GM19351 (cell line): ENCODE data around the gene ARHGAP15.
"Not testable (repeated sequence)": the region's sequence is repeated elsewhere in the genome, so short reads cannot be mapped to it uniquely, and the experiment has no call there.

Experiments used
- ATAC-seq: cut with Tn5 transposase; IDR thresholded peaks from one replicate; pipeline ENCODE4 v1.9.1; 2021; ENCODE audit warnings: mild to moderate bottlenecking, moderate library complexity; ENCODE audit not compliant: unreplicated experiment

ARHGAP15 gene

GRCh38 chr2:143128681-143129580 is at the start of gene ARHGAP15:
Gene ARHGAP15 (plus strand): TSS chr2:143129419.
- peak; percentile 85 for ATAC-seq

- ATAC-seq, result no peak
These were observed 47.6 kb upstream of the ARHGAP15 start for GRCh38 chr2:143081616-143082015.

GRCh38 chr2:143083636-143084035 is 45.6 kb upstream of the ARHGAP15 start:
- ATAC-seq, result peak; percentile 49

- ATAC-seq, result no peak
These were observed 44.8 kb upstream of the ARHGAP15 start for GRCh38 chr2:143084462-143084861.

GRCh38 chr2:143085125-143085784 is 44.0 kb upstream of the ARHGAP15 start:
- peak; percentile 72 for ATAC-seq

GRCh38 chr2:143087033-143087432 is 42.2 kb upstream of the ARHGAP15 start:
- no peak for ATAC-seq

GRCh38 chr2:143088388-143088787 is 40.8 kb upstream of the ARHGAP15 start:
- ATAC-seq, result no peak

GRCh38 chr2:143089520-143089919 is 39.7 kb upstream of the ARHGAP15 start:
- ATAC-seq, result not testable (repeated sequence)

GRCh38 chr2:143110758-143111428 is 18.3 kb upstream of the ARHGAP15 start:
- ATAC-seq, result peak; percentile 93

- ATAC-seq, result no peak
These were observed 12.0 kb upstream of the ARHGAP15 start for GRCh38 chr2:143117225-143117624.

GRCh38 chr2:143121079-143121478 is 8.1 kb upstream of the ARHGAP15 start:
- ATAC-seq, result peak; percentile 85

GRCh38 chr2:143121957-143122356 is 7.3 kb upstream of the ARHGAP15 start:
- ATAC-seq, result no peak

GRCh38 chr2:143123911-143124310 is 5.3 kb upstream of the ARHGAP15 start:
- ATAC-seq, result no peak

- no peak for ATAC-seq
These were observed 4.8 kb upstream of the ARHGAP15 start for GRCh38 chr2:143124445-143124844.

- no peak for ATAC-seq
These were observed 3.5 kb upstream of the ARHGAP15 start for GRCh38 chr2:143125717-143126116.

GRCh38 chr2:143132355-143132754 is 3.1 kb downstream of the ARHGAP15 start:
- peak; percentile 29 for ATAC-seq

- ATAC-seq, result no peak
These were observed 4.6 kb downstream of the ARHGAP15 start for GRCh38 chr2:143133783-143134182.

- ATAC-seq, result no peak
These were observed 9.1 kb downstream of the ARHGAP15 start for GRCh38 chr2:143138292-143138691.

- ATAC-seq, result peak; percentile 35
These were observed 10.7 kb downstream of the ARHGAP15 start for GRCh38 chr2:143139835-143140393.

GRCh38 chr2:143140864-143141661 is 11.8 kb downstream of the ARHGAP15 start:
- peak; percentile 83 for ATAC-seq
